ENCODE measurements around the gene SELENOS.
"Not testable (repeated sequence)": the region's sequence is repeated elsewhere in the genome, so short reads cannot be mapped to it uniquely, and the experiment has no call there.

The SELENOS gene

GRCh38 chr15:101303408-101303807 lies 26.1 kb upstream of the SELENOS start:
- DNase-seq (ENCODE audit: low spot score): no peak
- Mint-ChIP-seq H3K27me3 (ENCODE audit: low read depth) (no peaks in the 10 kb centered on the region), H3K9me3 (no peaks in the 10 kb centered on the region), H3K4me1 (ENCODE audit: low read depth) (no peaks in the 10 kb centered on the region), H3K27ac (no peak overlapping the region), H3K36me3 (ENCODE audit: low read depth) (no peaks in the 10 kb centered on the region), H3K4me3 (no peak overlapping the region)

GRCh38 chr15:101296418-101297405 lies 19.4 kb upstream of the SELENOS start:
- no peaks in the 10 kb centered on the region for H3K27me3 Mint-ChIP-seq (ENCODE audit: low read depth)
- H3K36me3 Mint-ChIP-seq (ENCODE audit: low read depth): peaks cover 20% of the 10 kb centered on the region
- peaks cover 26% of the 10 kb centered on the region for H3K4me1 Mint-ChIP-seq (ENCODE audit: low read depth)
- DNase-seq (ENCODE audit: low spot score): no peak
- peak overlapping the region; percentile 68 for H3K27ac Mint-ChIP-seq
- no peaks in the 10 kb centered on the region for H3K9me3 Mint-ChIP-seq
- H3K4me3 Mint-ChIP-seq: peak overlapping the region; percentile 97

GRCh38 chr15:101295607-101296161 lies 18.4 kb upstream of the SELENOS start:
- Mint-ChIP-seq H3K4me3 (peak overlapping the region; percentile 97), H3K9me3 (no peaks in the 10 kb centered on the region), H3K27me3 (ENCODE audit: low read depth) (no peaks in the 10 kb centered on the region), H3K27ac (peak overlapping the region; percentile 68), H3K4me1 (ENCODE audit: low read depth) (peaks cover 30% of the 10 kb centered on the region), H3K36me3 (ENCODE audit: low read depth) (peaks cover 24% of the 10 kb centered on the region)
- DNase-seq (ENCODE audit: low spot score): no peak

- Mint-ChIP-seq H3K27ac (peak within 1 kb of the TSS; percentile 97), H3K4me1 (ENCODE audit: low read depth) (peaks cover 33% of the 10 kb centered on the region), H3K36me3 (ENCODE audit: low read depth) (peaks cover 30% of the 10 kb centered on the region), H3K27me3 (ENCODE audit: low read depth) (no peaks in the 10 kb centered on the region), H3K9me3 (no peaks in the 10 kb centered on the region), H3K4me3 (peak within 1 kb of the TSS; percentile 97)
- DNase-seq (ENCODE audit: low spot score): peak; percentile 99
These were observed 17.7 kb upstream of the SELENOS start, which contains the start of gene SNRPA1 for GRCh38 chr15:101294731-101295606. TSS of gene SNRPA1 (minus strand) at chr15:101295248. CDS start at chr15:101295178, 70 bp downstream.

- no peaks in the 10 kb centered on the region for H3K9me3 Mint-ChIP-seq
- DNase-seq (ENCODE audit: low spot score): no peak
- peak overlapping the region; percentile 97 for H3K27ac Mint-ChIP-seq
- peak overlapping the region; percentile 97 for H3K4me3 Mint-ChIP-seq
- H3K36me3 Mint-ChIP-seq (ENCODE audit: low read depth): peaks cover 44% of the 10 kb centered on the region
- peaks cover 40% of the 10 kb centered on the region for H3K4me1 Mint-ChIP-seq (ENCODE audit: low read depth)
- H3K27me3 Mint-ChIP-seq (ENCODE audit: low read depth): no peaks in the 10 kb centered on the region
These were observed 15.8 kb upstream of the SELENOS start for GRCh38 chr15:101293122-101293521.

GRCh38 chr15:101288905-101289513 lies 11.7 kb upstream of the SELENOS start:
- Mint-ChIP-seq H3K9me3 (no peaks in the 10 kb centered on the region), H3K36me3 (ENCODE audit: low read depth) (peaks cover 72% of the 10 kb centered on the region), H3K4me1 (ENCODE audit: low read depth) (peaks cover 41% of the 10 kb centered on the region), H3K27ac (peak overlapping the region; percentile 3), H3K4me3 (no peak overlapping the region), H3K27me3 (ENCODE audit: low read depth) (no peaks in the 10 kb centered on the region)
- no peak for DNase-seq (ENCODE audit: low spot score)

- DNase-seq (ENCODE audit: low spot score); H3K4me3 Mint-ChIP-seq; H3K27me3 Mint-ChIP-seq (ENCODE audit: low read depth); H3K9me3 Mint-ChIP-seq; H3K27ac Mint-ChIP-seq: not testable (repeated sequence)
- Mint-ChIP-seq H3K4me1 (ENCODE audit: low read depth) (peaks cover 31% of the 10 kb centered on the region), H3K36me3 (ENCODE audit: low read depth) (peaks cover 72% of the 10 kb centered on the region)
These were observed 10.1 kb upstream of the SELENOS start for GRCh38 chr15:101287342-101287741.

- peaks cover 74% of the 10 kb centered on the region for H3K36me3 Mint-ChIP-seq (ENCODE audit: low read depth)
- H3K27ac Mint-ChIP-seq: peak overlapping the region; percentile 49
- no peak overlapping the region for H3K4me3 Mint-ChIP-seq
- H3K4me1 Mint-ChIP-seq (ENCODE audit: low read depth): peaks cover 23% of the 10 kb centered on the region
- no peak for DNase-seq (ENCODE audit: low spot score)
- H3K27me3 Mint-ChIP-seq (ENCODE audit: low read depth): no peaks in the 10 kb centered on the region
- H3K9me3 Mint-ChIP-seq: no peaks in the 10 kb centered on the region
These were observed 9.3 kb upstream of the SELENOS start for GRCh38 chr15:101286471-101287114.

- peaks cover 74% of the 10 kb centered on the region for H3K36me3 Mint-ChIP-seq (ENCODE audit: low read depth)
- H3K9me3 Mint-ChIP-seq: no peaks in the 10 kb centered on the region
- no peak overlapping the region for H3K4me3 Mint-ChIP-seq
- no peaks in the 10 kb centered on the region for H3K27me3 Mint-ChIP-seq (ENCODE audit: low read depth)
- peaks cover 14% of the 10 kb centered on the region for H3K4me1 Mint-ChIP-seq (ENCODE audit: low read depth)
- H3K27ac Mint-ChIP-seq: no peak overlapping the region
- DNase-seq (ENCODE audit: low spot score): no peak
These were observed 6.6 kb upstream of the SELENOS start for GRCh38 chr15:101283931-101284330.

- Mint-ChIP-seq H3K27me3 (ENCODE audit: low read depth) (no peaks in the 10 kb centered on the region), H3K4me1 (ENCODE audit: low read depth) (peaks cover 16% of the 10 kb centered on the region), H3K4me3 (no peak overlapping the region), H3K9me3 (no peaks in the 10 kb centered on the region), H3K36me3 (ENCODE audit: low read depth) (peaks cover 55% of the 10 kb centered on the region), H3K27ac (no peak overlapping the region)
- DNase-seq (ENCODE audit: low spot score): no peak
These were observed 2.7 kb upstream of the SELENOS start for GRCh38 chr15:101280007-101280406.

- Mint-ChIP-seq H3K36me3 (ENCODE audit: low read depth) (peaks cover 62% of the 10 kb centered on the region), H3K9me3 (no peaks in the 10 kb centered on the region)
These were observed 769 bp upstream of the SELENOS start for GRCh38 chr15:101277943-101278564.

GRCh38 chr15:101276501-101277037 lies 716 bp downstream of the SELENOS start:
- Mint-ChIP-seq H3K27ac (peak overlapping the region; percentile 95), H3K36me3 (ENCODE audit: low read depth) (peaks cover 58% of the 10 kb centered on the region), H3K27me3 (ENCODE audit: low read depth) (no peaks in the 10 kb centered on the region), H3K4me1 (ENCODE audit: low read depth) (peaks cover 22% of the 10 kb centered on the region), H3K4me3 (peak overlapping the region; percentile 97), H3K9me3 (no peaks in the 10 kb centered on the region)
- DNase-seq (ENCODE audit: low spot score): no peak

More at GRCh38 chr15:101277943-101278564, 769 bp upstream of the SELENOS start:
- no peaks in the 10 kb centered on the region for H3K27me3 Mint-ChIP-seq (ENCODE audit: low read depth)
- H3K4me1 Mint-ChIP-seq (ENCODE audit: low read depth): peaks cover 22% of the 10 kb centered on the region
- DNase-seq (ENCODE audit: low spot score): no peak
- H3K4me3 Mint-ChIP-seq: peak overlapping the region; percentile 89
- H3K27ac Mint-ChIP-seq: peak overlapping the region; percentile 87

Measured in T-helper 2 cell treated with Interferon-gamma antibody and Interleukin-4, amounts not matched to agents 5 μg/mL and 100 μg/mL, for 36 hours (primary cell).